HG03066 (cell line): Measurements from ENCODE around the gene PIK3CA.
A peak's percentile ranks its signal among the peaks of the same experiment; 100 is the strongest.
"Not testable (repeated sequence)": the region's sequence is repeated elsewhere in the genome, so short reads cannot be mapped to it uniquely, and the experiment has no call there.

ENCODE experiments used
- ATAC-seq: cut with Tn5 transposase; IDR thresholded peaks from one replicate; pipeline ENCODE4 v1.9.1; 2021; ENCODE audit warnings: low read depth; ENCODE audit not compliant: unreplicated experiment

PIK3CA gene

DNA sequence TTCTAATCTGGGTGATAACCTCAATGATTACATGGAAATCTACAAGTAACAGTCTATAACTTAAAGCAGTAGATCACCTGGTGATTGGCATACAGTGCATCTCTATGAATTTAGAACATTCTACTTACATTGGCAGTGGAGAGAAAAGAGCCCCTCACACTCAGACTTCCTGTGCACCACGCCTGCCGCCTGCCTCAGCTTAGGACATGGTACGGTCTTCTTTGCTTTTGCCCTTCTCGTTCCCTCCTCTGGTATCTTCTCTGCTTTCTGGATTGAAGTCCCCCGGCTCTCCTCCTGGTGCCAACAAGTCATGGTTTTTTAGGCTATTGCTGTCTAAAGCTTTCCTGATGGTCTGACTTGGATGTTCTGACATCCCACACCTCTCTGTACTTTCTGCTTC, 110.7 kb downstream of the PIK3CA start:
- ATAC-seq = no peak

DNA sequence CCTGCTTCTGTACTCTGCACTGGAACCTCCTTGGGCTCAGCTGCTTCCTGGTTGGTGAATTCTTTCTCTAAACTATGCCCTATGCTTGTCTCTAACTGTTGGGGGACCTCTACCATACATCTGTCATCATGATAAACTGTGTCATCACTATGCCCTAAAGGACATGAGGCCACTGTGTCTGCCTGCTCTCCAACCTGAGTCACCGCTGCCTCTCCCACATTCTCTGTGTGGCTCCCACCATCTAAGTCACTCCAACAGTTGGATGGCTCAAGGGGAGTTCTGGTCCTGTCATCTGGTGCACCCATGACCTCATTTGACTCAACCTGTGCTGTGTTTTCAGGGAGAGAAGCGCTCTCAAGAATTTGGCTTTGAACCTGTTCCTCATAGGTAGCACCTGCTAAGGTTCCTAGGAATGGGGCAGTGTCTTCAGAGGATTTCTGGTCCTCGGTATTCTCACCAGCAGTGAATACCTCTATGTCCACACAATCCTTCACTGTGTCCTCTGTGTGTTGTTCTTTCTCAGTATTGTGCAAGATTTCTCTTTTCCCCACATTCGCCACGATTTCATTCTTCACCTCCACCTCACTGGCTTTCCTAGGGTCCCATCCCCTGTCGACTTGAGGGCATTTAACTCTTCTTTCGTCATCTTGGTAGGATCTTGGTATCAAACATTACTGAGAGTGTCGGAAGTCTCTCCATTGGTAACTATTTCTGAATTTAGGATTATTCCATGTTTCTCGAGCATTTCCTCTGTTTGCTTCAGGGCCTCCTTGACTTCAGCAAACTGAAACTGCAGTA, 112.0 kb downstream of the PIK3CA start:
- ATAC-seq = not testable (repeated sequence)

DNA sequence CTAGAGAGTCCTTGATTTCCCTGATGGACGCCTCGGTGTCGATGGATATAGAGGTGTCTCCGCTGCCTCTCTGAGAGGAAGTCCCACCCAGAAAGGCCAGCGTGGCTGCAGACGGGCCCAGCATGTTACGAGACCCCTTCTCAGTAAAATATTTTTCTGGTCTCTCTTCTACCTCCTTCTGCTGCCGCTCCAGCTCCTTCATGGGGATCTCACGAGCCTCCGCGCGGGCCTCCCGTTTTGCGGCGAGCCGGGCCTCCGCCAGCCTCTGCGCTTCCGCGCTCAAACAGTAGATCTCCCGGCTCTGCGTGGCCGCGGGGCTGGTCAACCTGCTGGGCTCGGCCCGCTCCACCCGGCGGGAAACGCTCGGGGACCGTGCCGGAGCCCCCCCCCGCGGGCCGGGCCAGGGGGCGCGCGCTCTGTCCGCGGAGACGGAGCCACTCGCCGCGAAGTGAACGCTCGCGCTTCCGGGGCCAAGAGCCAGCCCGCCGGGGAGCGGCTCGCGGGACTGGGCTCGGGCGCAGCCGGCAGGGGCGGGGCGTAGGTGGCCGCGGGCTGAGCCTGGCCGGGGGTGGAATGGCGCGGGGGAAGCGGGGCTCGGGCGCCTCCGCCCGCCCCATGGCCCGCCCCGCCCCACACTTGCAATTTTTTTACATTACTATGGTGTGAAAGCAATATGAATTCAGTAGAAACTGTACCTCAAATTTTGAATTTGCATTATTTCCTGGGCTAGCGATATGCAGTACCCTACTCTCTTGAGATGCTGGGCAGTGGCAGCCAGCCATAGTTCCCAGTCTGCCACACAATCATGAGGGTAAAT, 113.0 kb downstream of the PIK3CA start:
- ATAC-seq = peak; percentile 86

GRCh38 chr3:179263134-179263533, 115.0 kb downstream of the PIK3CA start:
- no peak for ATAC-seq

DNA sequence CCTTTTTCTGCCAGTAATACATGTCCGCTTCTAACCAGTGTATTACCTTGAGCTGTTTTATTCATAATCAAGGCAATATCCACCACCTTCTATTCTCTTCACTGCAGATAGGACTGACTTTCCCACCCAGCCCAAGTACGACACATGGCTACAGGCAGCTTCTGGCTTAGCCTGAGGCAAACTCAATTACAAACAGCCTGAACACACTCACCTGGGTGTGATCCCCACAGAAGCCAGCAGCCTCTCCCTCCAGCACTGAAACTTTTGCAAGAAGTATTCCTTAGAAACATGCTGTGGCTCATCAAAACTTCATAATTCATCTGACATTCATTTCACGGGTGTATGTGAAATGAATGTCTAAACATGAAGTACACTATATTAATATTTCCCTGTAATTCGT, 116.3 kb downstream of the PIK3CA start:
- no peak for ATAC-seq

- no peak for ATAC-seq
These were observed 116.9 kb downstream of the PIK3CA start for GRCh38 chr3:179265092-179265491.

DNA sequence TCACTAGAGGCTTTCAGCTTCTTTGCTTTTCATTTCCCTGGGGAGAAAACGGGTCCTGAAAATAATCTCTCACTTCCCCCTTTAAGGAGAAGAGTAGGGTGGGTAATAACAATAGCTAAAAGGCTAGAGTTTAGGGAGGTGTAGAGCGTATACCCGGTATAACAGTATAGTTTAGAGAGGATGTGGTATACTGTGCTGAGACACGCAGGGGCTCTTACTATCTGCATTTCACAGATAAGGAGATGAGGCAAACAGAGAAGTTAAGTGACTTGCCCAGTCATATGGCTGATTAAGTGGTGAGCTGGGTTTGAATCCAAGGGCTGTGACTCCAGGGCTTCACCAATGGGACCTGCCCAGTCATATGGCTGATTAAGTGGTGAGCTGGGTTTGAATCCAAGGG, 117.7 kb downstream of the PIK3CA start:
- ATAC-seq = peak; percentile 36

GRCh38 chr3:179266701-179267211, 118.6 kb downstream of the PIK3CA start:
- no peak for ATAC-seq

DNA sequence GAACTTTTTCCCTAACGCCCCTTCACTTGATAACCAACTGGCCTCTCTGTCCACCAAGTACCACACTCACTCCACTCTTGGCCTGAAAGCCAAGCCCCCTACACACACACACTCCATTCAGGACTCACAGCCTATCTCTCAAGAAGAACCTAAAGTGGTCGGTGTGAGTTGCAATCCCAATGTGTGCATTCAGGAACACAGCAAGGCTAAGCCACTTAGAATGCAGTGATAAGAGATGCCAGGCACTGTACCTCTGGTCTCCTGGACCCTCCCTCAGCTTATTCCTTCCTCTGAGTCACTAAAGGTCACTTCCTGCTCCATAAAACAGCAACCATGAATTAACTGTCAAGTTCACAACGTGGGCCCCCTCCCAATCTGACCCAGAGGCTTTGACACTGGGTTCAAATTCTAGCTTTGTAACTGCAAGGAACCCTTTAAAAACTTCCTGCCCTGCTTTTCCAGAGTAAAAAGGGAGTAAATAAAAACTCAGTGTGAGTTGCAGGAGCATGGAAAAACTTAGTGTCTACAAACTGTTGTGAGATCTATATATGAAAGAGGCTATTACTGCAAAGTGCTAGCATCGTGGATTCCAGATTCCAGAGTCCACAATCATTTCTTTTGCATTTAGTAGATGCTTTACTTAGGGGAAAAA, 120.4 kb downstream of the PIK3CA start:
- no peak for ATAC-seq

DNA sequence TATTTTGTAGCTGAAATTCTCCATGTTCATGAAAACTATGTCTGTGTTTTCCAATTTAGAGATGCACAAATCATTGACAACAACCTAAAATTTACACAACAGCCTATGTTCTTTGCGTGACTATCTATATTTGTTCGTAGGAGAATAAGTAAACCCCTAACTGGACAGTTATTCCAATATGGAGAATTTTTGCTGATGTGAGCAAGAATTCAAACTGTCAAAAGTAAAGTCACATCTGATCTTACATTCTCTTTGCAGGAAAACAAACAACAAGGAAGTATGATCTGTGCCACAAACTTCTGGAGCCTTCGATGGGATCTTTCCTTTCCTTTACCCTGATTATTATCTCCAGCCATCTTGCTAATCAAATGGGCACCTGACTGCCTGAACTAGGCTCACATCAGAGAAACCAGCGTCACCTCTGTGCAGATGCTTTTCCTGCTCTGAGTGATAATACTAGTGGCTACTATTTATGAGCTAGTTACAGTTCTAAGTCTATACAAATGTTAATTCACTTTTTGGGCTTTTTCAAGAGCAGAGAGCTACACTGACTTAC, 121.1 kb downstream of the PIK3CA start:
- ATAC-seq = no peak

GRCh38 chr3:179272385-179272784, 124.2 kb downstream of the PIK3CA start:
- ATAC-seq = no peak

DNA sequence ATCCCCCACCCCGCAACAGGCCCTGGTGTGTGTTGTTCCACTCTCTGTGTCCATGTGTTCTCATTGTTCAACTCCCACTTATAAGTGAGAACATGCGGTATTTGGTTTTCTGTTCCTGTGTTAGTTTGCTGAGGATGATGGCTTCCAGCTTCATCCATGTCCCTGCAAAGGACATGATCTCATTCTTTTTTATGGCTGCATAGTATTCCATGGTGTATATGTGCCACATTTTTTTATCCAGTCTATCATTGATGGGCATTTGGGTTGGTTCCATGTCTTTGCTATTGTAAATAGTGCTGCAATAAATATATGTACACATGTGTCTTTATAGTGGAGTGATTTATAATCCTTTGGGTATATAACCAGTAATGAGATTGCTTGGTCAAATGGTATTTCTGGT, 126.3 kb downstream of the PIK3CA start:
- not testable (repeated sequence) for ATAC-seq

DNA sequence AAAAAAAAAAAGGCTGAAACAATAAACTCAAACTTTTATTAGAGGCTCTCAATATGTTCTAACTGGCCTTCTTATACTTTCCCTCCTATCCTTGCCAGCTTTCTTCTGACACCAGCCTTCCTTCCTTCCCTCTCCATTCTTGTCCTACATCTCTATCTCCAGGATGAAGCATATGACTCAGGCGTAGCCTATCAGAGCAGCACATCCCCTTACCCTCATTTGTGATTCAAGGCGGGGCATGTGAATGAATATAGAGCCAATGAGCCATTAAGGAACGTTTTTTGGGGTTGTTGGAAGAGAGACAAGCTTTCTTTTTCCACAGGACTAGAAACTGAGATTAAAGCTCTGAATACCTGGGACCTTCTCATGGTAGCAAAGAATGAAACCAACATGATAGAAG, 127.8 kb downstream of the PIK3CA start:
- no peak for ATAC-seq

- ATAC-seq = no peak
These were observed 128.6 kb downstream of the PIK3CA start for GRCh38 chr3:179276743-179277142.

- ATAC-seq = no peak
These were observed 130.0 kb downstream of the PIK3CA start for GRCh38 chr3:179278151-179278550.

DNA sequence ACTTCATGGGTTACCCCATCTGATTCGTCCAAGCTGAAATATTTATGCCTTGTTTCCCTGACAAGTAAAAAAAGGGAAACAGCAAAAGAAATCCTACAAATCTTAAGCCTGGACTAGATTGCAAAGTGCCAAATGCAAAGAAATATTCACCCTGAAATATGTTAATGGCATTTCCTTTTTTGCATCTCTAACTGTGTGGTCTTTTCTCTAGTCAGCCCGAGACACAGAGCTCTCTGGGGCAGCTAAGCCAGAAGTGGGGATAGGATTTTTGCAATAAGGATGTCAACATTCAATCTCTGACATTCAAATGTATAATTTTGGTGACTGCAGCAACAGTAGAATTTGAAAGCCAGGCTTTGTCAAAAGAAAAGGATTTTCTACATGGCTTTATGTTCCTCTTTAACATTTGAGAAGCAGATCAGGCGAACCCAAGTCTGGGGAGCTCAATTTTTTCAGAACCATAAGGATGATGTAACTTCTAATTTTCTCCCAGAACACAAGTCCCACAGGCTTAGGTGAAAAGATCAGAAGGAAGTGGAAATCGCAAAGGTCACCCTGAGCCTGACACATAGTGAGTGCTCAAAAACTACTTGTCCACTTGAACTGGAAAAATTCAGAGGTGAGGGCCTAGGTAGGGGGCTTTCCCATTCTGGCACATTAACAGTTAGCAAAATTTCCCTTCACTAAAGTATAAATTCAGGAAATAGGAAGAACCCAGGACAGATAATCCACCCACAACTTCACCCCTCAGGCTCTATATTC, 131.0 kb downstream of the PIK3CA start:
- ATAC-seq = no peak

GRCh38 chr3:179279837-179280236, 131.7 kb downstream of the PIK3CA start:
- no peak for ATAC-seq

DNA sequence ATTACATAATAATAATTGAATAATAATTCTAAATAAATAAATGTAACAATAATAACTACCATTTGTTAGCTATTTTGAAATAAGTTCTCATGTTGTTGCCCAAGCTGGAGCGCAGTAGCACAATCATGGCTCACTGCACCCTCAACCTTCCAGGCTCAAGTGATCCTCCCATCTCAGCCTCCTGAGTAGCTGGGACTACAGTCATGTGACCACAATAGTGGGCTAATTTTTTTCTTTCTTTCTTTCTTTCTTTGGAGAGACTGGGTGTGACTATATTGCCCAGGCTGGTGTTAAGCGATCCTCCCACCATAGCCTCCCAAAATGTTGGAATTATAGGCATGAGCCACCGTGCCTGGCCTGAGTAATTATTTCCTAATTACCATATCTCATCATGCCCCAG, 133.7 kb downstream of the PIK3CA start:
- ATAC-seq = no peak

- ATAC-seq = no peak
These were observed 138.2 kb downstream of the PIK3CA start for GRCh38 chr3:179286331-179286730.

DNA sequence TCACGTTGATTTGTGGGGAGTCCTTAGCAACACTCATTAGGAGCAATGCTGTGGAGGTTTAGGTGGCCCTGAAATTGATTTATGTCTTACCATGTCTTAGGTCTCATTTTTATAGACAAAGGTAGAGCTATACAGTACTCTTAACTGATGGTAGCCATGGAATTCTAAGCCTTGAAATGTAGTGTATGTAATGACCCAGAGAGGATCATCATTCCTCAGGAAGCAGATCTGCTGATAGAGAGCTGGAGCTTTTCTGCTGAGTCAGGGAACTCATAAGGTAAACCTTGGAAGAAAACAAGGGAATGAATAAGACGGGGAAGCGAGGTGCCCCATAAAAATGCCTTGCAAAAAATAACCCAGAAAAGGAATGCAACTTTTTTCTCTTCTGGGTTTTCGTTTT, 140.7 kb downstream of the PIK3CA start:
- ATAC-seq = no peak
